ENCODE measurements around the gene DEPDC4.

The DEPDC4 gene

DNA sequence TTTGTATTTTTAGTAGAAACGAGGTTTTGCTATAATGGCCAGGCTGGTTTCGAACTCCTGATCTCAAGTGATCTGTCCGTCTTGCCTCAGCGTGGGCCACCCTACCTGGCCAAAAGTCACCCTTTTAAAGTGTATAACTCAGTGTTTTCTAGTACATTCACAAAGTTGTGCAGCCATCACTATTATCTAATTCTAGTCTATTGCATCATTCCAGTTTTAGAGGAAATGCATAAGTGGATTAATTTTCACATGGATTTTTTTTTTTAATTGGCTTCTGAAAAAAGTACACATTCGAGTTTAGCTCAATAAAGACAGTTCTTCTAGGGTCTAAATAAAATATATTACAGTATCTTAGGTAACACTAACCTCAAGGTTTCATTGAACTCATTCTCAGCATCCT is 3.7 kb downstream of the DEPDC4 start:
- Histone ChIP-seq H3K9ac (ENCODE audit: low read depth, low read length) (no peak overlapping the region), H3K27ac (ENCODE audit: low read depth, low read length) (no peak overlapping the region), H3K36me3 (ENCODE audit: control insufficient read depth, insufficient read depth, low read length) (no peaks in the 10 kb centered on the region), H3K27me3 (ENCODE audit: control insufficient read depth, insufficient read depth, low read length) (no peaks in the 10 kb centered on the region), H3K4me1 (ENCODE audit: control insufficient read depth, insufficient read depth, low read length) (peaks cover 4% of the 10 kb centered on the region; the same call in 1 of the 2 replicates), H3K9me3 (ENCODE audit: control insufficient read depth, insufficient read depth, low read length) (no peaks in the 10 kb centered on the region), H3K4me3 (ENCODE audit: low read depth, low read length) (no peak overlapping the region)

GRCh38 chr12:100258127-100258526 is 8.8 kb downstream of the DEPDC4 start:
- Histone ChIP-seq H3K9me3 (ENCODE audit: control insufficient read depth, insufficient read depth, low read length) (no peaks in the 10 kb centered on the region), H3K36me3 (ENCODE audit: control insufficient read depth, insufficient read depth, low read length) (no peaks in the 10 kb centered on the region), H3K4me1 (ENCODE audit: control insufficient read depth, insufficient read depth, low read length) (no peaks in the 10 kb centered on the region), H3K4me3 (ENCODE audit: low read depth, low read length) (no peak overlapping the region), H3K27ac (ENCODE audit: low read depth, low read length) (no peak overlapping the region), H3K9ac (ENCODE audit: low read depth, low read length) (no peak overlapping the region), H3K27me3 (ENCODE audit: control insufficient read depth, insufficient read depth, low read length) (no peaks in the 10 kb centered on the region)

DNA sequence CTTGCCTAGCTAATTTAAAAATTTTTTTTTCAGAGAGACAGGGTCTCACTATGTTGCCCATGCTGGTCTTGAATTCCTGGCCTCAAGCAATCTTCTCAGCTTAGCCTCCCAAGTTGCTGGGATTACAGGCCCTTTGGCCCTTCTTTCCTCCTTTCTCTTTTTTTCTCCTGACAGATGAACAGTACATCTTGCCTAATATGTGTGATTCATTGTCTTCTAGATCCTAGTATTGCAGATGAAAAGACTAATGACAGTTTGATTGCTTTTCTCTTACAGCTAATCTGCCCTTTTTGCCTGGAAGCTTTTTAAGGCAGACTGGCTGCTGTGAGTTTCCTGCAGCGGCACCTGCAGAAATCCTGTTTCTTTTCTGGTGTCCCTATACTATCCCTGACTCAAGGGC is 12.0 kb downstream of the DEPDC4 start:
- Histone ChIP-seq H3K9ac (ENCODE audit: low read depth, low read length) (no peak overlapping the region), H3K27me3 (ENCODE audit: control insufficient read depth, insufficient read depth, low read length) (no peaks in the 10 kb centered on the region), H3K4me1 (ENCODE audit: control insufficient read depth, insufficient read depth, low read length) (no peaks in the 10 kb centered on the region), H3K36me3 (ENCODE audit: control insufficient read depth, insufficient read depth, low read length) (0 out of 2 replicates have a peak, but pooled peaks cover 2% of the 10 kb centered on the region), H3K4me3 (ENCODE audit: low read depth, low read length) (no peak overlapping the region), H3K27ac (ENCODE audit: low read depth, low read length) (no peak overlapping the region), H3K9me3 (ENCODE audit: control insufficient read depth, insufficient read depth, low read length) (no peaks in the 10 kb centered on the region)

- 0 out of 2 replicates have a peak, but pooled peaks cover 2% of the 10 kb centered on the region for H3K36me3 ChIP-seq (ENCODE audit: control insufficient read depth, insufficient read depth, low read length)
- H3K4me3 ChIP-seq (ENCODE audit: low read depth, low read length), result no peak overlapping the region
- H3K27ac ChIP-seq (ENCODE audit: low read depth, low read length), result no peak overlapping the region
- no peaks in the 10 kb centered on the region for H3K9me3 ChIP-seq (ENCODE audit: control insufficient read depth, insufficient read depth, low read length)
- no peak overlapping the region for H3K9ac ChIP-seq (ENCODE audit: low read depth, low read length)
- no peaks in the 10 kb centered on the region for H3K4me1 ChIP-seq (ENCODE audit: control insufficient read depth, insufficient read depth, low read length)
- no peaks in the 10 kb centered on the region for H3K27me3 ChIP-seq (ENCODE audit: control insufficient read depth, insufficient read depth, low read length)
Observed at GRCh38 chr12:100253437-100253836, 13.4 kb downstream of the DEPDC4 start.

DNA sequence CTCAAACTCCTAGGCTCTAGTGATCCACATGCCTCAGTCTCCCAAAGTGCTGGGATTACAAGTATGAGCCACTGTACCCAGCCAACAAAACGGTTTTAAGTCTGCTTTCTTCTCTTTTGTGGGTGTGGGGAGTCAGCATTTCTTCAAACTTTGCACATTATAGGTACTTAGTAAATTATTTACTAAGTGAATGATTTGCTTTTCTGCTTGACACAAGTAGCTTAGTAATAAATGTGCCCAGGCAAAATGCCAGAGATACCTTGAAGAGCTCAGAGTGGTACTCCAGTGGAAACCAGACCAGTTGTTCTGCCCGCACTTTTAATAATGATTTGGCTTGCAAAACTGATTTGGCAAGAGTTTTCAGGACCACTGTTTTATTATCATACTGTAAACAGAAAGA is 15.0 kb downstream of the DEPDC4 start:
- Histone ChIP-seq H3K4me3 (ENCODE audit: low read depth, low read length) (no peak overlapping the region), H3K4me1 (ENCODE audit: control insufficient read depth, insufficient read depth, low read length) (no peaks in the 10 kb centered on the region), H3K9ac (ENCODE audit: low read depth, low read length) (no peak overlapping the region), H3K36me3 (ENCODE audit: control insufficient read depth, insufficient read depth, low read length) (0 out of 2 replicates have a peak, but pooled peaks cover 2% of the 10 kb centered on the region), H3K9me3 (ENCODE audit: control insufficient read depth, insufficient read depth, low read length) (no peaks in the 10 kb centered on the region), H3K27ac (ENCODE audit: low read depth, low read length) (no peak overlapping the region), H3K27me3 (ENCODE audit: control insufficient read depth, insufficient read depth, low read length) (no peaks in the 10 kb centered on the region)

GRCh38 chr12:100249941-100250340 is 16.9 kb downstream of the DEPDC4 start:
- Histone ChIP-seq H3K4me3 (ENCODE audit: low read depth, low read length) (no peak overlapping the region), H3K4me1 (ENCODE audit: control insufficient read depth, insufficient read depth, low read length) (no peaks in the 10 kb centered on the region), H3K9me3 (ENCODE audit: control insufficient read depth, insufficient read depth, low read length) (no peaks in the 10 kb centered on the region), H3K36me3 (ENCODE audit: control insufficient read depth, insufficient read depth, low read length) (0 out of 2 replicates have a peak, but pooled peaks cover 2% of the 10 kb centered on the region), H3K9ac (ENCODE audit: low read depth, low read length) (no peak overlapping the region), H3K27me3 (ENCODE audit: control insufficient read depth, insufficient read depth, low read length) (no peaks in the 10 kb centered on the region), H3K27ac (ENCODE audit: low read depth, low read length) (no peak overlapping the region)

- Histone ChIP-seq H3K36me3 (ENCODE audit: control insufficient read depth, insufficient read depth, low read length) (0 out of 2 replicates have a peak, but pooled peaks cover 2% of the 10 kb centered on the region), H3K4me1 (ENCODE audit: control insufficient read depth, insufficient read depth, low read length) (no peaks in the 10 kb centered on the region), H3K9me3 (ENCODE audit: control insufficient read depth, insufficient read depth, low read length) (no peaks in the 10 kb centered on the region), H3K9ac (ENCODE audit: low read depth, low read length) (no peak overlapping the region), H3K27me3 (ENCODE audit: control insufficient read depth, insufficient read depth, low read length) (no peaks in the 10 kb centered on the region), H3K27ac (ENCODE audit: low read depth, low read length) (no peak overlapping the region), H3K4me3 (ENCODE audit: low read depth, low read length) (no peak overlapping the region)
Observed at GRCh38 chr12:100248886-100249285, 18.0 kb downstream of the DEPDC4 start.

- Histone ChIP-seq H3K4me3 (ENCODE audit: low read depth, low read length) (no peak overlapping the region), H3K27me3 (ENCODE audit: control insufficient read depth, insufficient read depth, low read length) (no peaks in the 10 kb centered on the region), H3K27ac (ENCODE audit: low read depth, low read length) (no peak overlapping the region), H3K4me1 (ENCODE audit: control insufficient read depth, insufficient read depth, low read length) (no peaks in the 10 kb centered on the region), H3K9me3 (ENCODE audit: control insufficient read depth, insufficient read depth, low read length) (no peaks in the 10 kb centered on the region), H3K36me3 (ENCODE audit: control insufficient read depth, insufficient read depth, low read length) (0 out of 2 replicates have a peak, but pooled peaks cover 2% of the 10 kb centered on the region), H3K9ac (ENCODE audit: low read depth, low read length) (no peak overlapping the region)
Observed at GRCh38 chr12:100247765-100248164, 19.1 kb downstream of the DEPDC4 start.

DNA sequence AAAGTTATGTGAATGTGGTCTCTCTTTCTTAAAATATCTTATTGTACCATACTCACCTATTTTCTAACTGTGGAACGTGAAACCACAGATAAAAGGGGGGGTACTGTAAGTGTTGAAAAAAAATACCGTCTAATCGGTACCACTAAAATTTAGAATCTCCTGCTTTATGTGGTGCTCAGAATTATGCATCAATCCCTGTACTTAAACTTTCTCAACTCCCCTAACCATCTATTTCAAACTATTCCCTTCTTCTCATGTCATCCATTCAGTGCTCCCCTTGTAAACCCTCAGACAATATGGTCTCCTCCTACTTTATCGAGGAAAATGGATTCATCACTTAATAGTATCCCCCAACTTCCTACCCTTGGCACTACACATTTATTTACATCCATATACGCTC is 23.7 kb downstream of the DEPDC4 start:
- H3K9ac ChIP-seq (ENCODE audit: low read depth, low read length), result no peak overlapping the region
- no peaks in the 10 kb centered on the region for H3K36me3 ChIP-seq (ENCODE audit: control insufficient read depth, insufficient read depth, low read length)
- no peak overlapping the region for H3K4me3 ChIP-seq (ENCODE audit: low read depth, low read length)
- H3K9me3 ChIP-seq (ENCODE audit: control insufficient read depth, insufficient read depth, low read length), result no peaks in the 10 kb centered on the region
- H3K4me1 ChIP-seq (ENCODE audit: control insufficient read depth, insufficient read depth, low read length), result no peaks in the 10 kb centered on the region
- H3K27me3 ChIP-seq (ENCODE audit: control insufficient read depth, insufficient read depth, low read length), result no peaks in the 10 kb centered on the region
- no peak overlapping the region for H3K27ac ChIP-seq (ENCODE audit: low read depth, low read length)

- Histone ChIP-seq H3K27ac (ENCODE audit: low read depth, low read length) (no peak overlapping the region), H3K4me3 (ENCODE audit: low read depth, low read length) (no peak overlapping the region), H3K36me3 (ENCODE audit: control insufficient read depth, insufficient read depth, low read length) (no peaks in the 10 kb centered on the region), H3K4me1 (ENCODE audit: control insufficient read depth, insufficient read depth, low read length) (no peaks in the 10 kb centered on the region), H3K9me3 (ENCODE audit: control insufficient read depth, insufficient read depth, low read length) (no peaks in the 10 kb centered on the region), H3K27me3 (ENCODE audit: control insufficient read depth, insufficient read depth, low read length) (no peaks in the 10 kb centered on the region), H3K9ac (ENCODE audit: low read depth, low read length) (no peak overlapping the region)
Observed at GRCh38 chr12:100239589-100239988, 27.3 kb downstream of the DEPDC4 start.

GRCh38 chr12:100238801-100239200 is 28.1 kb downstream of the DEPDC4 start:
- H3K4me1 ChIP-seq (ENCODE audit: control insufficient read depth, insufficient read depth, low read length), result no peaks in the 10 kb centered on the region
- no peaks in the 10 kb centered on the region for H3K36me3 ChIP-seq (ENCODE audit: control insufficient read depth, insufficient read depth, low read length)
- no peaks in the 10 kb centered on the region for H3K27me3 ChIP-seq (ENCODE audit: control insufficient read depth, insufficient read depth, low read length)
- no peaks in the 10 kb centered on the region for H3K9me3 ChIP-seq (ENCODE audit: control insufficient read depth, insufficient read depth, low read length)
- H3K27ac ChIP-seq (ENCODE audit: low read depth, low read length), result no peak overlapping the region
- H3K4me3 ChIP-seq (ENCODE audit: low read depth, low read length), result no peak overlapping the region
- H3K9ac ChIP-seq (ENCODE audit: low read depth, low read length), result no peak overlapping the region
